WTC11 (cell line): ENCODE measurements around the gene ITPR1. TPM values are rescaled to one million over a fixed set of nuclear protein-coding genes. Genes with fewer than 3 reads are reported as not detected.
A peak's percentile ranks its signal among the peaks of the same experiment; 100 is the strongest.

Source experiments
- ATAC-seq: fragments of 200-7000 bp; cut with Tn5 transposase; 2 replicates; pipeline ENCODE4 v1.10.0; 2021; ENCODE audit warnings: mild to moderate bottlenecking, moderate library complexity
- CTCF ChIA-PET: fragments of 300-600 bp; sonication (Branson Sonifier 250); formaldehyde crosslinking; loops from one replicate; lab custom pipeline; 2021; ENCODE audit warnings: antibody characterized with exemption; lab: Charles Lee
- POLR2A ChIA-PET: fragments of 350-600 bp; sonication (Branson Sonifier 250); formaldehyde crosslinking; loops from one replicate; lab custom pipeline; 2021; ENCODE audit warnings: antibody characterized with exemption; lab: Charles Lee
- DNase-seq: peaks from one replicate; pipeline ENCODE4 v3.0.0; 2021; ENCODE audit warnings: low spot score
- H3K27ac Mint-ChIP-seq: 2 replicates; pipeline ENCODE4 v1.8.0; 2021; ENCODE audit warnings: mixed read lengths
- H3K27me3 Mint-ChIP-seq: 2 replicates; pipeline ENCODE4 v1.8.0; 2021; ENCODE audit warnings: low read depth, mild to moderate bottlenecking, moderate library complexity, mixed read lengths
- H3K36me3 Mint-ChIP-seq: 2 replicates; pipeline ENCODE4 v1.8.0; 2021; ENCODE audit warnings: mixed read lengths
- H3K4me1 Mint-ChIP-seq: 2 replicates; pipeline ENCODE4 v1.8.0; 2022; ENCODE audit warnings: mixed read lengths
- H3K4me3 Mint-ChIP-seq: 2 replicates; pipeline ENCODE4 v1.8.0; 2021; ENCODE audit warnings: mild to moderate bottlenecking, moderate library complexity, mixed read lengths
- H3K9me3 Mint-ChIP-seq: 2 replicates; pipeline ENCODE4 v1.8.0; 2021; ENCODE audit warnings: mixed read lengths
- ARID4B ChIP-seq: sonication (generic); formaldehyde crosslinking; IDR thresholded peaks from 2 replicates; pipeline ENCODE4 v1.8.0; 2023; ENCODE audit warnings: missing genetic modification reagents, mild to moderate bottlenecking, borderline replicate concordance
- ATF1 ChIP-seq: sonication (generic); formaldehyde crosslinking; IDR thresholded peaks from 2 replicates; pipeline ENCODE4 v1.8.1; 2023; ENCODE audit warnings: mild to moderate bottlenecking, moderate library complexity, missing genetic modification reagents
- ATF6 ChIP-seq: sonication (generic); formaldehyde crosslinking; IDR thresholded peaks from 2 replicates; pipeline ENCODE4 v1.8.1; 2023; ENCODE audit warnings: mild to moderate bottlenecking, missing genetic modification reagents
- E2F5 ChIP-seq: sonication (generic); formaldehyde crosslinking; IDR thresholded peaks from 2 replicates; pipeline ENCODE4 v1.8.1; 2022; ENCODE audit warnings: mild to moderate bottlenecking, moderate library complexity, missing genetic modification reagents
- FOXJ3 ChIP-seq: sonication (generic); formaldehyde crosslinking; IDR thresholded peaks from 2 replicates; pipeline ENCODE4 v1.9.0; 2021; ENCODE audit warnings: missing genetic modification reagents, mild to moderate bottlenecking, borderline replicate concordance
- FOXK1 ChIP-seq: sonication (generic); formaldehyde crosslinking; IDR thresholded peaks from 2 replicates; pipeline ENCODE4 v1.8.0; 2022; ENCODE audit warnings: mild to moderate bottlenecking, moderate library complexity, missing genetic modification reagents
- GTF2I ChIP-seq: fragments of 250-450 bp; sonication (Bioruptor Pico); conservative IDR thresholded peaks from 2 replicates; pipeline ENCODE4 v1.4.0; 2021; ENCODE audit warnings: mild to moderate bottlenecking
- IRF1 ChIP-seq: sonication (generic); formaldehyde crosslinking; IDR thresholded peaks from 2 replicates; pipeline ENCODE4 v1.8.0; 2023; ENCODE audit warnings: missing genetic modification reagents
- JAZF1 ChIP-seq: fragments of 250-450 bp; sonication (Bioruptor Pico); IDR thresholded peaks from 2 replicates; pipeline ENCODE4 v1.9.0; 2021; ENCODE audit warnings: moderate library complexity, mild to moderate bottlenecking, inconsistent platforms
- JUN ChIP-seq: sonication (generic); formaldehyde crosslinking; IDR thresholded peaks from 2 replicates; pipeline ENCODE4 v1.8.0; 2023; ENCODE audit warnings: mild to moderate bottlenecking, missing genetic modification reagents
- MYBL2 ChIP-seq: sonication (generic); formaldehyde crosslinking; IDR thresholded peaks from 2 replicates; pipeline ENCODE4 v1.8.1; 2023; ENCODE audit warnings: mild to moderate bottlenecking, moderate library complexity, missing genetic modification reagents
- NFYB ChIP-seq: sonication (generic); formaldehyde crosslinking; conservative IDR thresholded peaks from 2 replicates; pipeline ENCODE4 v1.8.0; 2022; ENCODE audit warnings: low read depth, missing genetic modification reagents
- NR1H2 ChIP-seq: sonication (generic); formaldehyde crosslinking; IDR thresholded peaks from 2 replicates; pipeline ENCODE4 v1.9.0; 2021; ENCODE audit warnings: mild to moderate bottlenecking, moderate library complexity, missing genetic modification reagents
- PRDM15 ChIP-seq: sonication (generic); formaldehyde crosslinking; IDR thresholded peaks from 2 replicates; pipeline ENCODE4 v1.8.0; 2022; ENCODE audit warnings: missing genetic modification reagents
- SOX15 ChIP-seq: fragments of 250-450 bp; sonication (Bioruptor Pico); IDR thresholded peaks from 2 replicates; pipeline ENCODE4 v1.9.0; 2021; ENCODE audit warnings: mild to moderate bottlenecking
- USF1 ChIP-seq: sonication (generic); formaldehyde crosslinking; IDR thresholded peaks from 2 replicates; pipeline ENCODE4 v1.8.0; 2022; ENCODE audit warnings: mild to moderate bottlenecking, missing genetic modification reagents
- total RNA-seq: library from RNA; stranded (reverse); gene quantifications from 3 replicates; pipeline ENCODE4 v1.2.3, GENCODE V29; 2021

Gene ITPR1
- total RNA-seq, 1 experiment from 2014 or later = 11.8 TPM

GRCh38 chr3:4509043-4509442 is 15.9 kb downstream of the ITPR1 start (continued):
- TF ChIP-seq ARID4B (no peak), ATF1 (CRISPR knock-in tag) (no peak), MYBL2 (CRISPR knock-in tag) (no peak), FOXJ3 (CRISPR knock-in tag) (no peak), JAZF1 (CRISPR knock-in tag) (no peak), GTF2I (CRISPR knock-in tag) (no peak), NR1H2 (CRISPR knock-in tag) (no peak)

- TF ChIP-seq ATF6 (CRISPR knock-in tag) (no peak), IRF1 (CRISPR knock-in tag) (no peak), E2F5 (CRISPR knock-in tag) (no peak), USF1 (no peak)
- 0 out of 2 replicates have a peak overlapping the region, but pooled peaks have one; percentile 7 for H3K27ac Mint-ChIP-seq
- H3K4me1 Mint-ChIP-seq = peaks cover 29% of the 10 kb centered on the region
- no peaks in the 10 kb centered on the region for H3K27me3 Mint-ChIP-seq
- ChIA-PET CTCF (no interaction called here), POLR2A (interaction anchor here (2.0 kb wide), 1 partner anchor 16 kb away, joined by 9 read pairs; the partner anchor contains the start of gene ITPR1)
- ATAC-seq (no peak), DNase-seq (no peak)
- H3K4me3 Mint-ChIP-seq = no peak overlapping the region
- no peaks in the 10 kb centered on the region for H3K9me3 Mint-ChIP-seq
- no peaks in the 10 kb centered on the region for H3K36me3 Mint-ChIP-seq
Observed at GRCh38 chr3:4509983-4510755, 17.0 kb downstream of the ITPR1 start.

GRCh38 chr3:4511491-4512262 is 18.5 kb downstream of the ITPR1 start:
- H3K4me3 Mint-ChIP-seq = no peak overlapping the region
- DNase-seq = no peak
- POLR2A ChIA-PET = interaction anchor here (2.0 kb wide), 1 partner anchor 18 kb away, joined by 9 read pairs; the partner anchor contains the start of gene ITPR1
- no peak overlapping the region for H3K27ac Mint-ChIP-seq
- peaks cover 42% of the 10 kb centered on the region for H3K4me1 Mint-ChIP-seq
- H3K9me3 Mint-ChIP-seq = no peaks in the 10 kb centered on the region
- TF ChIP-seq SOX15 (CRISPR knock-in tag) = no peak
- TF ChIP-seq JUN = no peak
- no peak for TF ChIP-seq PRDM15 (CRISPR knock-in tag)
- no peak for TF ChIP-seq FOXK1 (CRISPR knock-in tag)
- no peak for TF ChIP-seq NFYB (CRISPR knock-in tag)
- TF ChIP-seq USF1 = no peak
- H3K27me3 Mint-ChIP-seq = no peaks in the 10 kb centered on the region
- no peaks in the 10 kb centered on the region for H3K36me3 Mint-ChIP-seq
- CTCF ChIA-PET = interaction anchor here (3.4 kb wide), 1 partner anchor 18 kb away, joined by 14 read pairs; the partner anchor contains the start of gene ITPR1
- no peak for ATAC-seq
